HG03521 (cell line): Measurements from ENCODE around the gene ELF4.
"Not testable (repeated sequence)": the region's sequence is repeated elsewhere in the genome, so short reads cannot be mapped to it uniquely, and the experiment has no call there.

ENCODE experiments used
- ATAC-seq: cut with Tn5 transposase; IDR thresholded peaks from one replicate; pipeline ENCODE4 v1.9.1; 2021; ENCODE audit warnings: mild to moderate bottlenecking, moderate library complexity; ENCODE audit not compliant: unreplicated experiment

Gene ELF4

GRCh38 chrX:130115119-130115885 lies 5.0 kb upstream of the ELF4 start:
- ATAC-seq = not testable (repeated sequence)

- no peak for ATAC-seq
Measured at GRCh38 chrX:130114141-130114588, 3.9 kb upstream of the ELF4 start.

- no peak for ATAC-seq
Measured at GRCh38 chrX:130111220-130112154, 1.2 kb upstream of the ELF4 start.

- peak; percentile 6 for ATAC-seq
Measured at GRCh38 chrX:130109429-130110378, 593 bp downstream of the ELF4 start.

GRCh38 chrX:130108647-130109428 lies 1.5 kb downstream of the ELF4 start:
- peak; percentile 60 for ATAC-seq

- ATAC-seq = no peak
Measured at GRCh38 chrX:130106071-130106470, 4.2 kb downstream of the ELF4 start.

GRCh38 chrX:130105244-130105643 lies 5.1 kb downstream of the ELF4 start:
- no peak for ATAC-seq

- no peak for ATAC-seq
Measured at GRCh38 chrX:130103605-130104004, 6.7 kb downstream of the ELF4 start.

- no peak for ATAC-seq
Measured at GRCh38 chrX:130100180-130100579, 10.1 kb downstream of the ELF4 start.

- ATAC-seq = no peak
Measured at GRCh38 chrX:130098210-130098552, 12.1 kb downstream of the ELF4 start.

GRCh38 chrX:130097507-130098209 lies 12.6 kb downstream of the ELF4 start:
- ATAC-seq = no peak

- ATAC-seq = no peak
Measured at GRCh38 chrX:130095249-130096030, 14.9 kb downstream of the ELF4 start.

GRCh38 chrX:130094696-130095095 lies 15.6 kb downstream of the ELF4 start:
- no peak for ATAC-seq

GRCh38 chrX:130093271-130093670 lies 17.0 kb downstream of the ELF4 start:
- no peak for ATAC-seq

GRCh38 chrX:130091980-130092522 lies 18.2 kb downstream of the ELF4 start:
- peak; percentile 99 for ATAC-seq

GRCh38 chrX:130090364-130090763 lies 19.9 kb downstream of the ELF4 start:
- no peak for ATAC-seq

GRCh38 chrX:130086447-130087206 lies 23.7 kb downstream of the ELF4 start:
- ATAC-seq = peak; percentile 36
